Cardiac fibroblast (primary cell): Measurements from ENCODE around the gene LRP1B.

ENCODE experiments used
- DNase-seq, 2 donors: peaks; one replicate each; pipeline versions ENCODE4 v3.0.0 to v3.0.0-alpha.2; 2010; ENCODE audit warnings: low read depth in 2 of 2
- H3K4me3 ChIP-seq, 2 donors: replicated peaks in 1 of 2; 1 replicate in 1 of 2; 2 replicates in 1 of 2; pipeline ENCODE4 v1.5.1; 2011; ENCODE audit warnings: low read depth in 2 of 2, low read length in 2 of 2, mild to moderate bottlenecking in 2 of 2, moderate library complexity in 1 of 2
- CTCF ChIP-seq: IDR thresholded peaks from one replicate; pipeline ENCODE4 v1.5.1; 2011; ENCODE audit warnings: low read depth, mild to moderate bottlenecking, low read length, inconsistent platforms

Gene LRP1B

GRCh38 chr2:141709756-141710155 lies 421.1 kb downstream of the LRP1B start:
- no peak for TF ChIP-seq CTCF
- H3K4me3 ChIP-seq, result no peak overlapping the region
- no peak for DNase-seq

- DNase-seq, result no peak
- no peak for TF ChIP-seq CTCF
- no peak overlapping the region for H3K4me3 ChIP-seq
These were observed 423.3 kb downstream of the LRP1B start for GRCh38 chr2:141707486-141707885.

GRCh38 chr2:141704541-141704940 lies 426.3 kb downstream of the LRP1B start:
- no peak for TF ChIP-seq CTCF
- no peak for DNase-seq

GRCh38 chr2:141703501-141703900 lies 427.3 kb downstream of the LRP1B start:
- DNase-seq, result no peak
- no peak for TF ChIP-seq CTCF
- H3K4me3 ChIP-seq, result no peak overlapping the region

More at GRCh38 chr2:141704541-141704940, 426.3 kb downstream of the LRP1B start:
- no peak overlapping the region for H3K4me3 ChIP-seq

- no peak for TF ChIP-seq CTCF
- no peak for DNase-seq
- H3K4me3 ChIP-seq, result no peak overlapping the region
These were observed 429.2 kb downstream of the LRP1B start for GRCh38 chr2:141701618-141702017.

- no peak for DNase-seq
- no peak for TF ChIP-seq CTCF
These were observed 431.2 kb downstream of the LRP1B start for GRCh38 chr2:141699573-141699972.

GRCh38 chr2:141698500-141698899 lies 432.3 kb downstream of the LRP1B start:
- DNase-seq, result no peak
- TF ChIP-seq CTCF, result no peak
- no peak overlapping the region for H3K4me3 ChIP-seq

More at GRCh38 chr2:141699573-141699972, 431.2 kb downstream of the LRP1B start:
- H3K4me3 ChIP-seq, result no peak overlapping the region
